GM18507 (cell line): ENCODE data around the gene FBXO9.
"Not testable (repeated sequence)": the region's sequence is repeated elsewhere in the genome, so short reads cannot be mapped to it uniquely, and the experiment has no call there.

Experiments used
- DNase-seq: peaks from one replicate; pipeline ENCODE4 v3.0.0; 2011; ENCODE audit warnings: low read depth; ENCODE audit not compliant: insufficient read length; ENCODE audit errors: extremely low spot score
- FAIRE-seq: peaks from 2 replicates; lab custom pipeline; 2011; peaks lifted over from hg19 to GRCh38; lab: Jason Lieb, UNC

FBXO9 gene

DNA sequence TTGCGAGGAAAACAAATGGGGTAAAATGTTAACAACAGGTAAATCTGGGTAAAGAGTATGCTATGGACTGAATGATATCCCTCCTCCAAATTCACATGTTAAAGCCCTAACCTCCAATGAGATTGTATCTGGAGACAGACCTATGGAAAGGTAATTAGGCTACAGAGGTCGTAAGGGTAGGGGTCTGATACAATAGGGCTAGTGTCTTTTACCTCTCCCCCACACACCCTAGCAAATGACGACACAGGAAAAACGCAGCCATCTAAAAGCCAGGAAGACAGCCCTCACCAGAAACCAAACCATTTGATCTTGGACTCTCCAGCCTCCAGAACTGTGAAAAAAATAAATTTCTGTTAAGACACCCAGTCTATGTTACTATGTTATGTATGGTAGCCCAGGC lies 20.6 kb upstream of the FBXO9 start:
- DNase-seq = no peak
- no peak for FAIRE-seq

DNA sequence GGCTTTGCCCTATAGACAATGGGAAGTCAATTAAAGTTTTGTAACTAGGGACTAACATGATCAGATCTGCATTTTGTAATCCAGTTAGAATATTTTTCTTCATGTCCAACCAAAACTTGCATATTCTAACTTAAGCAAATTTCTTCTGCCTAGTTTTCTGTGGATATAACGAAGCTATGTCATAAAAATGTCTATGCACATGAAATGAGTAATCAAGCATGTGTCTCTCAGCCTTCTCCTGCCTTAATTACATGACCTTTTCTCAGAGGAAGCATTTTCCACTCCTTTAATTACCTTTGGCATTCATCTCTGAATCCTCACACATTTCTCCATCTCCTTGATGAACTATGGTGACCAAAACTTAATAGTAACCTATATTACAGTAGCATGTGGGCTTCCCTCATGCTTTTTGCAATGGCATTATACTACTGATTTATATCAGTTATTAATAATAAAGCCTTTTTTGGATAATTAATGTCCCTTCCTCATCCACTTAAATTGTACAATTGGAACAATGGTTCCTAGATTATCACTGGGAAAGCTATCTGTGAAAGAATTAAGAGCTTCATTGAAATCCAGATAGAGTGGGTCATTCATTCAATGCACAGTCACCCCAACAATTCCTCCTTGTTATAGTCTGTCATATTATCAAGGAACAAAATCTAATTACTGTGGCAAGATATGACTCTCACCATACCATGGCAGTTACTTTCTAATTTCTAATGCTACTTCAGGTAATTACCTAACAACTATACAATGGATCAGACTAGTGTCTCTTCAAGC lies 19.1 kb upstream of the FBXO9 start:
- FAIRE-seq = no peak

DNA sequence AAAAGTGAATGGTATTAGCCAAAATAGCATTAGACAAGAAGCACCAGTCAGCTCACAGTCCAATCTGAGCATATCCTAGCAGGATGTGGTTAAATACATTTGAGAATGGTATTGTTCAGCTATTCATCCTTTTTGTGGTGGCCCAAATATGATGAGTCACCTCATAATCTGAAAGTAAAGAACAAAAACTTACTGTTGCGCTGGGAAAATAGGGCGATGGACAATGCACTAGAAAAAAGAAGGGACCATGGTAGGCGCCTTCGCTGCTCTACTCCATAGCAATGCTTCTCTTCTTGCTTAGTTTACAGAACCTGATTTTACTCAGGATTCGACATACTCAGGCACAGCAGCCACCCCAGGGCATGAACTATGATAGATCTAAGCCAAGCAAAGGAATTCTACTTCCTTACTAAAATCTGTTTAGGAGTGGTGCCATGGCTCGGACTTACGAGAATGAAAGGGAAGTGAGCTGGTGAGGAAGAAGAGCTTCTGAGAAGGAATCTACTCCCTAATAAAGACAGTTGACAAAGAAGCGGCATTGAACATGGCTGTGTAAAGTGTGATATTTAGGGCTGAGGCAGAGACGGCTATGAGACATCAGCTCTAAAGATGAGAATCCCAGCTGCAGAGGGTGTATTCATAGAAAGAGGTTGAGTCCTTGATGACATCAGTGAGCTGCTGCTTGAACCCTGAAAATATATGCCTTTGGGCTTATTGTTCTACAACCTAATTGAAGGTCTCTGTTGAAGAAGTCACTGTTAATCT lies 16.6 kb upstream of the FBXO9 start:
- DNase-seq (no peak), FAIRE-seq (no peak)

More for the DNA sequence above, 19.1 kb upstream of the FBXO9 start:
- no peak for DNase-seq

DNA sequence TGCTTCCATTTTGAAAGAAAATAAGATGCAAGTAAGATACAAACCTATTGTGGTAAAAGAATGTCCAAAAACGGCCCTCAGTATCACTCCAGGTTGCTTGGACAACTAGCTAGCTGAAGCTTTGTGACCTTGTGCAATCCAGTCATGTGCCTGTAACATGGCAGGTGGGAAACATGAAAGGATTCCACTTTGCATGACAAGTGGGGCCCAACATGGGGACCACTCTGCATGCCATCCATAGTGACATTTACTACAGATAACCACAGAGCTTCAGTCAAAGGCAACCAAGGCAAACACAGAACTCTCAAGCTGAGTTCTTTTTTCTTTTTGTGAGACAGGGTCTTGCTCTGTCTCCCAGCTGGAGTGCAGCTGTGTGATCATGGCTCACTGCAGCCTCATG lies 15.8 kb upstream of the FBXO9 start:
- FAIRE-seq (no peak), DNase-seq (no peak)

DNA sequence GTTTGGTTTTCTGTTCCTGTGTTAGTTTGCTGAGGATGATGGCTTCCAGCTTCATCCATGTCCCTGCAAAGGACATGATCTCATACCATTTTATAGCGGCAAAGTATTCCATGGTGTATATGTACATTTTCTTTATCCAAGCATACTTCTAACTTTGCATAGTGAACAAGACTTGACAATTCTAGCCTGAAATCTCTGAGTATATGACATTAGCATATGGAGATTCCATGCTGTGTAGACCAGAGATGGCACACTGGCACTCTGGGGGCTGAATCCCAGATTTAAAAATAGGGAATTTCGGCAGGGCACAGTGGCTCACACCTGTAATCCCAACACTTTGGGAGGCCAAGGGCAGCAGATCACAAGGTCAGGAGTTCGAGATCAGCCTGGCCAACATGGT lies 13.1 kb upstream of the FBXO9 start:
- not testable (repeated sequence) for FAIRE-seq, DNase-seq

DNA sequence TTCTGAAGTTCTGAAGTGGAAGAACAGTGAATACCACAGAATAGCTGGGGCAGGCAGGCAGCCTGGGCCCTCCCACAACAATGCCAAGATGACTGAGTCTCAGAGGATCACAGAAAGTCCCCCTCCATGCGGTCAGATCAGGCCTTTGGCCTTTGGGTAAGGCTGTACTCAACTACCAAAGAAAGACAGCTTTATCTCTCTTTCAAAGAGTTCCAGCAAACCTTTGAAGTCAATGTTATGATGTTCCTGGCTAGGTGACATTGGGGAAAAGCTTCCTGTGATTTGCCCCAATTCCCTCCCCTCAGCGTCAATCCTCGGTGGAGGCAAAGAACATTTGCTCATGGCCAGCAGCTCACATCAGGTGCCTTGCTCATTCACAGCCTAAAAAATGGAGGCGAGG lies 10.7 kb upstream of the FBXO9 start:
- DNase-seq = no peak
- no peak for FAIRE-seq

DNA sequence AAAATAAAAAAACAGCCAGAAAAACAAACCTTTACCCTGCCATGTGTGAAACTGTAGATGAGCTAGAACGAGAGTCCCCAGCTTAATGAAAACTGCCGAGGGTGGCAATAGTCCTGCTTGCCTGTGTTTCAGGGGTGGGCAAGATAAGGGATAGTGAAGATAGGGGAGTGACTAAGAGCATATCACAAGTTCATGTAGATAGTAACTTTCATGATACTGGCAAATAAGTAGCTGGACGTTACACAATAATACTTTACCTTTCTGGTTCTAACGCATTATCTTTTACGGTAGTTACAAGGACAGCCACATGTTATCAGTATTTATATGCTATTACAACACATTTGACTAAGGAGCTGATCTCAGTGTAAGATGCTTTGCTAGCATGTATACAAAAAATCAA lies 9.3 kb upstream of the FBXO9 start:
- DNase-seq = no peak
- no peak for FAIRE-seq

DNA sequence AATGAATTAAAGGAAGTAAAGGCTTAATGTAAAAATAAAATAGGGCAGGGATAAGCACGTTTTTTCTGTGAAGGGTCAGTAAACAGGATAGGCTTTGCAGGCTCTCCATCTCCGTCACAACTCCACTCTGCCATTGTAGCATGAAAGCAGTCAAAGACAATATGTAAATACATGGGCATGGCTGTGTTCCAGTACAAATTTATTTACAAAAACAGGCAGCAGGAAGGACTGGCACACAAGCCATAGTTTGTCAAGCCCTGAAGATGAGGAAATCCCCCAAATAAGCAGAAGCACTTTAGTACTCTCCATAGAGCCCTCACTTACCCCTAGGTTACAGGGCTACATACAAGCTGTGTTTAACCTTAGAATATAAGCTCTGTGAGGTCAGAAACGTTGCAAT lies 8.9 kb upstream of the FBXO9 start:
- FAIRE-seq (no peak), DNase-seq (no peak)

DNA sequence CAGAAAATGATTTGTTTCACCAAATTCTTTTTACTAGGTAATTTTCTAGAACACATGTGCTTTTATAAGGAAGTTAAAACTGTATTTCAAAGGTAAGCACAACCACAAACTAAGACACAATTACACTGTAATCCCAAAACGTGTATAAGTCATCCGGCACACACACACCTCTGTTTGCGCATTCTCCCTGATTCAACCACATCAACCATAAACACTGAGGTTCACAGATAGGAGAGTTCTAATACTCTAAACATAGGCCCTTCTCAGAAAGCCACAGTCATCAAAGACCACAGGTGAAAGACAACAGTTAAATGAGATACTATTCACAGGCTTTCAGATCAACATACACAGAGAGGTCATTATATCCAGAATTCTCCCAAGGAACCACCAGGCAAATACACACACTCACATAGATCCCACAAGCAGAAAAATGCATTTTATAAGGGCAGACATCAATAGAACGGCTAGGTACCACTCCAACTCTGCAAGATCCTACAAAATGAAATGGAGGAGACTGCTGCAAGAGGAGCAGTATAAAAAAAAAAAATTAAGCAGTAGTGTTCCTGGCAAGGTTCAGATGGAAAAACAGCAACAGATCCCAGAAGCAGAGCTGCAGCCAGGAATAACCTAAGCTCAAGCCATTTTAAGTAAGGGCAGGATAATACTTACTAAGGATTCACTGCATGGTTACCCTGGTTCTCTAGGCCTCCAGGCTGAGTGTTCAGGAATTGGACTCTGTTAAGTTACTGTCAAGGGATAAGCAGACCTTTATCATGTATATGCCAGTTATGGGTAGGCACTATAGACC lies 6.6 kb upstream of the FBXO9 start:
- DNase-seq = no peak
- FAIRE-seq = no peak

DNA sequence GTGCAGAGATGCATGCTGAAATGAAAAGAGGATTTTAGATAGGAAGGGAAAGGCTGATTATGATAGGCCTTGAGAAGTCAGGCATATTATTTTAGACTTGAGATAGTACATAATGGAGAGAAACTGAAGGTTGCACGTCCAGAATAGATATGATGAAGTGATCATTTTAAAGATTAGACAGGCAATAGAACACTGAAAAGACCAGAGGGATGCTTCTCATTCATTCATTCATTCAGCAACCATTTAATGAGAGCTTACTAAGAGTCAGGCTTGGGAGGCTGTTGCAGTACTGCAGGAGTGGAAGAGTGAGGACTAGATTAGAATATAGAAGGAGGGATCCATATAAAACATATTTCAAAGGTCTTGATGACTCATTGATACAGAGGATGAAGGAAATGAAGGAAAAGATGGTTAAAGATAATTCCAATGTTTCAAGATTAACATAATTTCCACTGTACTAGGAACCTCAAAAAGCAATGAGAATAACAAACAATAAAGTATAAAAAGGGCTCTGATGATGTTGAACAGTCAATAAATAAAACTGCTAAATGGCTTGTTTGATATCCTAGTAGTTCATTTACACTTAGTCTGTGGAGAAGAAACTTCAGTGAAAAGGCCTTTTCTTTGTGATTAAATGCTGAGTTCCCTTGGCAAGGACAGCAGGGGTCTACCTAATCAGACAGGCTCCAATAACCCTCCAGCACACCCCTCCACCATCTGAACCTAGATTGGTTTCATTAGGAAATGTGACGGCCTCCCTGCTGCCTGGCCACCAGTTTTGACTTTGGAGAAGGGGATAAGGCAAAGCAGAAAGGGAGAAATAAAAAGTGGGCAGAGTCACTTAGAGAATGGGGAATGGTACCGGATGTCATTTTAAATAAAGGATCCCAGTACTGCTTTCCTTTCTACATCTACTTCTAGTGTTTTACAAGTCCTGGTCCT lies 5.3 kb upstream of the FBXO9 start:
- no peak for FAIRE-seq
- DNase-seq = no peak

DNA sequence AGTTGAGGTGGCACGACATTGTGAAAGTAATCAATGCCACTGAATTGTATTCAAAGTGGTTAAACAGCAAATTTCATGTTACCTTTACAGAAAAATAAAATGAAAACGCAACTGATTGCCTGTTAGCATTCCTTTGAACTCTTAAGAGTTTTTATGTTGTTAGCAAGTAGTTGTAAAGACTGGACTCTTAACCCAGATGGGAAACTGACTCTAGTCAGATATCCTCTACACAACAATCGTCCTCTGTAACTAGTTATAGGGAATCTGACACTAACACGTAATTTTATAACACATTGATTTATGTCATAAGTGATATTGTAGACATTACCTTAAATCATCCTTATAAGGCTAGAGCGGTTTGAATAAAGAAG lies 3.0 kb upstream of the FBXO9 start:
- FAIRE-seq (no peak), DNase-seq (no peak)

DNA sequence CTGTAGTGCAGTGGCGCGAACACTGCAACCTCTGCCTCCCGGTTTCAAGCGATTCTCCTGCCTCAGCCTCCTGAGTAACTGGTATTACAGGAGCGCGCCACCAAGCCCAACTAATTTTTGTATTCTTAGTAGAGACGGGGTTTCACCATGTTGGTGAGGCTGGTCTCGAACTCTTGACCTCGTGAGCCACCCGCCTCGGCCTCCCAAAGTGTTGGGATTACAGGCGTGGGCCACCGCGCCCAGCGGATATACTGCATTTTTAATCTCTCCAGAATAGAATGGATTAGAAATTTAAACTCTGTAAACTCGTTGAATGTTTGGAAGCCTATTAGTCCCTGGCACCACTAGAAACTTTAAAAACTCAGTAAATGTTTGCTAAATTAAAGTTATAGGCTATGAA lies 949 bp upstream of the FBXO9 start:
- FAIRE-seq, DNase-seq: not testable (repeated sequence)

DNA sequence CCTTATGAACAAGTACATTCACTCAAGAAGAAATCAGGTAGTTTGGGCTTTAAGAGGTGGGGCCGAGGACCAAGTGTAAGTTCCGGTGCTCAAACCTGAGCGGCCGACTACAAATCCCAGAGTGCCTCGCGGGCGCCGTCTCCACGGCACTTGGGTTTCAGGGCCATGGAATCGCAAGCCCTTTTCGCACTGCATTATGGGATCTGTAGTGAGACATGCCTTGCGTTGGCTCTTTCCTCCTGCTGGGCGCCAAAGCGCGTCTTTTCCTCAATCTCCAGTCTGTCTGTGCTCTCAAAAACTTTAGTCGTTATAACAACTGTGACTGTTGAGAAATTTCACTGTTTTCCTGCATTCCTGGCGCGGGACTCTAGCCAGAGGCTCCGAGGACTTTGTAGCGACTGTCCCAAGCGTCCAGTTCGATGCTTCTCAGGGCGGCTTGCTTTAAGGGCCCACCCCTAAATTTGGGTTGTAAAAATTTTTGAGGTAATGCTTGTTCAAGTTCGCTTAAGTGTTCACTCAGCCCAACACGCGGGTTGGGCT lies 408 bp upstream of the FBXO9 start:
- FAIRE-seq = peak; percentile 98
- peak; percentile 80 for DNase-seq

DNA sequence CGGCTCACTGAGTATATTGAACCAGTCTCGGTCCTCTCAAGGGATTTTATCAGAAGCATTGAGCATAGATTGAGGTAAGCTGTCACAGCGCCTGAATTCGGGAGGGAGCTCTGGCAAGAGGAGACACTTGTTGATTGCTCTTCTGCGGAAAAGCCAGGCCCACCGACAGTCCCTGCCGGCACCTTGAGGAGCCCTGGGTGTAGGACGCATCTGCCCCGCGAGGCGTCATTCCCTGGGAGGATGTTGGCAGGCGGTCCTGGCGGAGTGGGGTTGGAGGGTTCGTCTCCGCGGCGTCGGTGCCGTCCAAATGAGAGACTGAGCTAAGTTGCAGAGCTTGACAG lies 843 bp downstream of the FBXO9 start:
- DNase-seq (no peak), FAIRE-seq (peak; percentile 58)

DNA sequence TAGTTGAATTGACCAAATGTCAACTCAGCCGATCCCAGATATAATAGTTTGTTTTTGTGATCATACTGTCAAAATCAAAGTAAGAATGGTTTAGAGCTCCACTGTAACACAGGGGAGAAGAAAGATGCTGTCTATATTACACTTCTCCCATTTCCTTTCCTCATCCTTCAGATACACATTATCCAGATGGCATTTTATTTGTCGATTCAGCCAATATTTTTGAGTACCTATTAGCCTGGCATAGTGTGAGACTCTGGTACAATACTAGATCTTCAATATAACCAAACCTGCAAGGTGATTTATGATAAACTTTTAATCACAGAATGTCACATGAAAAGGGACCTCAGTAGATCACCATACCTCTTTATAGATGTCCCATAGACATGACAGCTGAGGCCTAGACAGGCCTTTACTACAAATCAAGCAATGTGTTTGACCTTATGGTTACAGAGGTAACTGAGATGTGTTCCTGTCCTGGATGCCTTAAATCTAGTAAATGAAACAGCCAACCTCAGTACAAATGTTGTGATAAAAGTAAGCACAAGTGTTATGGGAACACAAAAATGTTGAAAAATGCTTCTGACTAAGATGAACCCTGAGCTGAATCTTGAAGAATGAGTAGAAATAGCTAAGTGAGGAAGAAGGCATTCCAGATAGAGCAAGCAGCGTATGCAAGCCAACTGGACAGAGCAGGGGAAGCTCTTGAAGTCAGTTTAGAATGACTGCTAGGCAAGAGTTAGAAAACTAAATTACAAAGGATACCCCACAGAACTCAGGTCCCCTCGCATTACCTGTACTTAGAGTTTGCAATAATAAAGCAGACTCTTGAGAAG lies 1.9 kb downstream of the FBXO9 start:
- DNase-seq (no peak), FAIRE-seq (peak; percentile 24)

DNA sequence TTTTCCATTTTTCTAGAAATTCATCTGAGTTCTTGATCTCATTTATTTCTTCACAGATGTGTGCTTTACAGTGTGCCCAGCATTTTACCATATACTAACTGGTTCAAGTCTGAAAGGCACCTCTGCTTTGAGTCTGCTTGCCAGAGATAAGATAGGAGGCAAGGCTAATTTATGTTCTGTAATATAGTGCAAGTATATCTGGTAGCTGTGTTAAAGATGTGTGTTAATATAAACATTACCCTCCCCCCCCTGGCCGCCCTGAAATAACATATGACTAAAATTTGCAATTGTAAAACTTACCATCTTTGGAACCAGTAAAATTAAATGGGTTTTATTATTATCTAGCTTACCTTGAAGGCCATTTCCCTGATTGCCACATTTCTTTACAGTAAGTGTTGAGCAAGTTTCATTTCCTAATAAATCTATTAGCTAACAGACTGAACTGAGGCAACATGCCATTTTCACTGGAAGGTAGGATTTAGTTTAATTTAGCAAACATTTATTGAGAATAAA lies 2.7 kb downstream of the FBXO9 start:
- DNase-seq (no peak), FAIRE-seq (no peak)

DNA sequence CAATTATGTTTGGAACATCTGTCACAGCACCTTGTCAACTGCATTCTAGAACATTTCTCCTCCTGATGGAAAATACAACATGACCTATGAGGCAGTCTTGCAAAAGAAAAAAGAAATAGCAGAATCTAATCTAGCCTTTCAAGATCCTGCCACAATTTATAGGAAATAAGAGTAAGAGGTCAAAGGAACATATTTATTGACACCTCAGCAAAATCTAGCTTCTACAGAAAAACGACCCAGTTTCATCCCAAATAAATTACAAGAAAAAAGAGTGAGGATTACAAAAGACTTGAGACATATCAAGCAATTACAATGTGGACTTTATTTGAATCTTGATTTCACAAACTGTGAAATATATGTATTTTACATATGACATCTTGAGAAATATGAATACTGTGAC lies 4.2 kb downstream of the FBXO9 start:
- no peak for FAIRE-seq

DNA sequence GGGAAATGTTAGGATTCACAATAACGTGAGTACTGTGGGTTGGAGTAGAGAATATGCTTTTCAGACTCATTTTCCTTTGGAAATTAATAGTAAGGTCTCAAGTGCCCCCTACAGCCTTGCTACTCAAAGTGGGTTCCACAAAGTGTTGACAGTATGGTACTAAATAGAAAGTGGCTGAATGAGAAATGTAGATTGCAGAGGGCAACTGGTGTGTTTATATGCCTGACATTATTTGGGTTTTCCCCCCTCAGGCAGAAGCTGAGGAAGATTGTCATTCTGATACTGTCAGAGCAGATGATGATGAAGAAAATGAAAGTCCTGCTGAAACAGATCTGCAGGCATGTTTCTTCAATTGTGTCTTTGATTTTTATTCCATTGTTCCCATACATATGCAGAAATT lies 5.6 kb downstream of the FBXO9 start:
- no peak for DNase-seq
- peak; percentile 75 for FAIRE-seq

More for the DNA sequence above, 4.2 kb downstream of the FBXO9 start:
- no peak for DNase-seq
